Colonic mucosa (tissue), 4 donors: Measurements from ENCODE around the gene DPP10. TPM values are rescaled to one million over a fixed set of nuclear protein-coding genes. Genes with fewer than 3 reads are reported as not detected.

ENCODE experiments used
- DNase-seq: peaks from one replicate; pipeline ENCODE4 v3.0.0-alpha.2; 2020
- H3K27ac ChIP-seq: fragments of 200-600 bp; one replicate; pipeline ENCODE4 v1.8.0; 2021
- H3K27me3 ChIP-seq: fragments of 200-600 bp; one replicate; pipeline ENCODE4 v1.8.0; 2021
- H3K36me3 ChIP-seq: fragments of 200-600 bp; one replicate; pipeline ENCODE4 v1.8.0; 2021
- H3K4me1 ChIP-seq: fragments of 200-600 bp; one replicate; pipeline ENCODE4 v1.8.0; 2021; ENCODE audit warnings: mild to moderate bottlenecking
- H3K4me3 ChIP-seq: fragments of 200-600 bp; one replicate; pipeline ENCODE4 v1.8.0; 2021
- H3K9ac ChIP-seq, 2 donors: one replicate each; pipeline ENCODE4 v1.7.0; 2013; ENCODE audit warnings: control low read depth in 2 of 2, low read depth in 2 of 2, low read length in 2 of 2
- H3K9me3 ChIP-seq: fragments of 200-600 bp; one replicate; pipeline ENCODE4 v1.8.0; 2021
- intact Hi-C: fragments of 100-400 bp; cut with DNase I; formaldehyde crosslinking; loops from one replicate; pipeline ENCODE4 v1.14.1; 2022
- total RNA-seq, 2 donors: library from RNA; stranded (reverse); fragmentation: NEBNext Ultra II Directional in 1 of 2; extraction: Animal tissue kit (Norgen Biotek cat#: 25700) in 1 of 2; gene quantifications; one replicate each; pipeline ENCODE4 v1.2.1, GENCODE V29; 2021
- TF ChIP-seq, protein P1 (sequence below): fragments of 200-600 bp; IDR thresholded peaks from one replicate; pipeline ENCODE4 v1.8.0; 2022; ENCODE audit warnings: antibody characterized with exemption, mild to moderate bottlenecking
- donor health status: healthy.
- donor health status: DM: no; HTN: no; CAD: no.
- donor health status: DM: no; HTN: no; CAD: no.

Gene DPP10
- total RNA-seq, 2 donors from 2014 or later = 6.0 to 8.1 TPM

- Histone ChIP-seq H3K27me3 (no peaks in the 10 kb centered on the region), H3K36me3 (no peaks in the 10 kb centered on the region), H3K9ac (no peak overlapping the region), H3K27ac (no peak overlapping the region), H3K4me1 (no peaks in the 10 kb centered on the region), H3K9me3 (no peaks in the 10 kb centered on the region), H3K4me3 (no peak overlapping the region)
- no peak for DNase-seq
- TF ChIP-seq, protein P1, sequence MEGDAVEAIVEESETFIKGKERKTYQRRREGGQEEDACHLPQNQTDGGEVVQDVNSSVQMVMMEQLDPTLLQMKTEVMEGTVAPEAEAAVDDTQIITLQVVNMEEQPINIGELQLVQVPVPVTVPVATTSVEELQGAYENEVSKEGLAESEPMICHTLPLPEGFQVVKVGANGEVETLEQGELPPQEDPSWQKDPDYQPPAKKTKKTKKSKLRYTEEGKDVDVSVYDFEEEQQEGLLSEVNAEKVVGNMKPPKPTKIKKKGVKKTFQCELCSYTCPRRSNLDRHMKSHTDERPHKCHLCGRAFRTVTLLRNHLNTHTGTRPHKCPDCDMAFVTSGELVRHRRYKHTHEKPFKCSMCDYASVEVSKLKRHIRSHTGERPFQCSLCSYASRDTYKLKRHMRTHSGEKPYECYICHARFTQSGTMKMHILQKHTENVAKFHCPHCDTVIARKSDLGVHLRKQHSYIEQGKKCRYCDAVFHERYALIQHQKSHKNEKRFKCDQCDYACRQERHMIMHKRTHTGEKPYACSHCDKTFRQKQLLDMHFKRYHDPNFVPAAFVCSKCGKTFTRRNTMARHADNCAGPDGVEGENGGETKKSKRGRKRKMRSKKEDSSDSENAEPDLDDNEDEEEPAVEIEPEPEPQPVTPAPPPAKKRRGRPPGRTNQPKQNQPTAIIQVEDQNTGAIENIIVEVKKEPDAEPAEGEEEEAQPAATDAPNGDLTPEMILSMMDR = no peak
- intact Hi-C loops = no loop called here
Observed at GRCh38 chr2:115491186-115491793, 1048.8 kb downstream of the DPP10 start.

GRCh38 chr2:115505331-115505730 lies 1062.9 kb downstream of the DPP10 start:
- no peaks in the 10 kb centered on the region for H3K36me3 ChIP-seq
- no peak overlapping the region for H3K27ac ChIP-seq
- no peak overlapping the region for H3K9ac ChIP-seq
- intact Hi-C loops = no loop called here
- TF ChIP-seq, protein P1 = no peak
- DNase-seq = no peak
- no peaks in the 10 kb centered on the region for H3K9me3 ChIP-seq
- H3K4me1 ChIP-seq = no peaks in the 10 kb centered on the region
- no peak overlapping the region for H3K4me3 ChIP-seq
- no peaks in the 10 kb centered on the region for H3K27me3 ChIP-seq

DNA sequence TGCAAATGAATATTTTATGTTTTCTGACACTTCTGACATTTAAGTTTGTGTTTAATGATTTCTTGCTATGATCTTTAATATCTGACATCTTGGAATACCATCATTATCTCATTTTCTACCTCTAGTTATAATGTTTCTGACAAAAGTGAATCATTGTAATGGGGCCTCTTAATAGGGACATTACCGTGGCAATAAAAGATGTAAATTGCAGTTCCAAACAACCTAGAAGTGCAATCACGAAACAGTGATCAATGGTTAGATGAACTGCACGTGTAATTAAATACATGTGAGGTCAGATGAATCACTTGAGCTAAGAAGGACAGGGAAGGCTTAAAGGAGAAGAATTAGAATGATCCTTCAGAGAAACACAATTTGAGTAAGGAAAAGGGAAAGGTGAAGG lies 1078.3 kb downstream of the DPP10 start:
- DNase-seq = no peak
- Histone ChIP-seq H3K4me1 (no peaks in the 10 kb centered on the region), H3K27me3 (no peaks in the 10 kb centered on the region), H3K27ac (no peak overlapping the region), H3K4me3 (no peak overlapping the region), H3K9me3 (no peaks in the 10 kb centered on the region), H3K36me3 (no peaks in the 10 kb centered on the region), H3K9ac (no peak overlapping the region)
- TF ChIP-seq, protein P1 = no peak
- intact Hi-C loops = no loop called here

- no peaks in the 10 kb centered on the region for H3K4me1 ChIP-seq
- H3K9ac ChIP-seq = no peak overlapping the region
- intact Hi-C loops = no loop called here
- no peaks in the 10 kb centered on the region for H3K27me3 ChIP-seq
- TF ChIP-seq, protein P1 = no peak
- H3K36me3 ChIP-seq = no peaks in the 10 kb centered on the region
- no peak overlapping the region for H3K4me3 ChIP-seq
- no peak for DNase-seq
- H3K9me3 ChIP-seq = no peaks in the 10 kb centered on the region
- H3K27ac ChIP-seq = no peak overlapping the region
Observed at GRCh38 chr2:115524452-115524851, 1082.0 kb downstream of the DPP10 start.

GRCh38 chr2:115529627-115530026 lies 1087.2 kb downstream of the DPP10 start:
- H3K4me3 ChIP-seq = no peak overlapping the region
- no peaks in the 10 kb centered on the region for H3K36me3 ChIP-seq
- intact Hi-C loops = no loop called here
- no peaks in the 10 kb centered on the region for H3K9me3 ChIP-seq
- H3K4me1 ChIP-seq = no peaks in the 10 kb centered on the region
- H3K27ac ChIP-seq = no peak overlapping the region
- TF ChIP-seq, protein P1 = no peak
- no peaks in the 10 kb centered on the region for H3K27me3 ChIP-seq
- DNase-seq = no peak
- no peak overlapping the region for H3K9ac ChIP-seq
